Renal cortex interstitium (tissue), 15 donors: ENCODE measurements around the gene MAGOHB. TPM values are rescaled to one million over a fixed set of nuclear protein-coding genes. Genes with fewer than 3 reads are reported as not detected.
"Not testable (repeated sequence)": the region's sequence is repeated elsewhere in the genome, so short reads cannot be mapped to it uniquely, and the experiment has no call there.

Source experiments
- DNase-seq, 11 donors: peaks; one replicate each; pipeline ENCODE4 v3.0.0-alpha.2; 2013; ENCODE audit warnings: low read depth in 9 of 11, low spot score in 4 of 11; ENCODE audit errors: extremely low read depth in 1 of 11
- long read RNA-seq, 16 experiments: transcript quantifications; one replicate each; lab custom pipeline, GENCODE V29; 2026
- polyA plus RNA-seq, 3 donors: library from polyadenylated mRNA; unstranded; fragments of 120-200 nt; gene quantifications; one replicate each; pipeline ENCODE4 v1.2.1, GENCODE V29; 2013; ENCODE audit not compliant: insufficient read length in 3 of 3

The MAGOHB gene
- 10 to 100 TPM; 38.9 to 41.5 (median 41.4) TPM for polyA plus RNA-seq
- long read RNA-seq, donor 1, transcript MAGOHB-201 (5 exons, 2,623 nt) = major isoform, 19 of 23 reads
- long read RNA-seq, donor 1, partial matches to known transcripts = 0 of 23 reads
- long read RNA-seq, donor 1, other reads (novel, unspliced or antisense) = 0 of 23 reads
- long read RNA-seq, donor 2, transcript MAGOHB-201 (5 exons, 2,623 nt) = major isoform, 16 of 18 reads
- long read RNA-seq, donor 2, partial matches to known transcripts = 0 of 18 reads
- long read RNA-seq, donor 2, other reads (novel, unspliced or antisense) = 0 of 18 reads
- long read RNA-seq, donor 3, transcript MAGOHB-201 (5 exons, 2,623 nt) = major isoform, 35 of 41 reads
- long read RNA-seq, donor 3, partial matches to known transcripts = 0 of 41 reads
- long read RNA-seq, donor 3, other reads (novel, unspliced or antisense) = 0 of 41 reads
- long read RNA-seq, donor 4, transcript MAGOHB-202 (2 exons, 549 nt) = minor isoform, 5 of 23 reads
- long read RNA-seq, donor 4, transcript MAGOHB-201 (5 exons, 2,623 nt) = major isoform, 17 of 23 reads
- long read RNA-seq, donor 4, partial matches to known transcripts = 0 of 23 reads
- long read RNA-seq, donor 4, other reads (novel, unspliced or antisense) = 0 of 23 reads
- long read RNA-seq, donor 5 = 0 reads
- long read RNA-seq, donor 6, transcript MAGOHB-201 (5 exons, 2,623 nt) = major isoform, 10 of 26 reads
- long read RNA-seq, donor 6, partial matches to known transcripts = 11 of 26 reads
- long read RNA-seq, donor 6, other reads (novel, unspliced or antisense) = 0 of 26 reads
- long read RNA-seq, donor 7, transcript MAGOHB-201 (5 exons, 2,623 nt) = major isoform, 37 of 45 reads
- long read RNA-seq, donor 7, partial matches to known transcripts = 0 of 45 reads
- long read RNA-seq, donor 7, other reads (novel, unspliced or antisense) = 0 of 45 reads
- long read RNA-seq, donor 8, transcript MAGOHB-202 (2 exons, 549 nt) = minor isoform, 5 of 50 reads
- long read RNA-seq, donor 8, transcript MAGOHB-201 (5 exons, 2,623 nt) = major isoform, 38 of 50 reads
- long read RNA-seq, donor 8, partial matches to known transcripts = 7 of 50 reads
- long read RNA-seq, donor 8, other reads (novel, unspliced or antisense) = 0 of 50 reads
- long read RNA-seq, donor 9, transcript MAGOHB-201 (5 exons, 2,623 nt) = major isoform, 20 of 23 reads
- long read RNA-seq, donor 9, partial matches to known transcripts = 0 of 23 reads
- long read RNA-seq, donor 9, other reads (novel, unspliced or antisense) = 0 of 23 reads
- long read RNA-seq, donor 10, transcript MAGOHB-201 (5 exons, 2,623 nt) = major isoform, 21 of 26 reads
- long read RNA-seq, donor 10, partial matches to known transcripts = 0 of 26 reads
- long read RNA-seq, donor 10, other reads (novel, unspliced or antisense) = 0 of 26 reads
- long read RNA-seq, donor 11, transcript MAGOHB-201 (5 exons, 2,623 nt) = major isoform, 14 of 16 reads
- long read RNA-seq, donor 11, partial matches to known transcripts = 0 of 16 reads
- long read RNA-seq, donor 11, other reads (novel, unspliced or antisense) = 0 of 16 reads
- long read RNA-seq, donor 12, transcript MAGOHB-201 (5 exons, 2,623 nt) = major isoform, 14 of 17 reads
- long read RNA-seq, donor 12, partial matches to known transcripts = 0 of 17 reads
- long read RNA-seq, donor 12, other reads (novel, unspliced or antisense) = 0 of 17 reads
- long read RNA-seq, donor 13 = 0 reads
- long read RNA-seq, donor 14, transcript MAGOHB-201 (5 exons, 2,623 nt) = major isoform, 14 of 17 reads
- long read RNA-seq, donor 14, partial matches to known transcripts = 0 of 17 reads
- long read RNA-seq, donor 14, other reads (novel, unspliced or antisense) = 0 of 17 reads
- long read RNA-seq, donor 15, transcript MAGOHB-201 (5 exons, 2,623 nt) = major isoform, 8 of 10 reads
- long read RNA-seq, donor 15, partial matches to known transcripts = 0 of 10 reads
- long read RNA-seq, donor 15, other reads (novel, unspliced or antisense) = 0 of 10 reads
- long read RNA-seq, donor 16, transcript MAGOHB-201 (5 exons, 2,623 nt) = major isoform, 29 of 39 reads
- long read RNA-seq, donor 16, transcript MAGOHB-202 (2 exons, 549 nt) = minor isoform, 5 of 39 reads
- long read RNA-seq, donor 16, partial matches to known transcripts = 0 of 39 reads
- long read RNA-seq, donor 16, other reads (novel, unspliced or antisense) = 0 of 39 reads

DNA sequence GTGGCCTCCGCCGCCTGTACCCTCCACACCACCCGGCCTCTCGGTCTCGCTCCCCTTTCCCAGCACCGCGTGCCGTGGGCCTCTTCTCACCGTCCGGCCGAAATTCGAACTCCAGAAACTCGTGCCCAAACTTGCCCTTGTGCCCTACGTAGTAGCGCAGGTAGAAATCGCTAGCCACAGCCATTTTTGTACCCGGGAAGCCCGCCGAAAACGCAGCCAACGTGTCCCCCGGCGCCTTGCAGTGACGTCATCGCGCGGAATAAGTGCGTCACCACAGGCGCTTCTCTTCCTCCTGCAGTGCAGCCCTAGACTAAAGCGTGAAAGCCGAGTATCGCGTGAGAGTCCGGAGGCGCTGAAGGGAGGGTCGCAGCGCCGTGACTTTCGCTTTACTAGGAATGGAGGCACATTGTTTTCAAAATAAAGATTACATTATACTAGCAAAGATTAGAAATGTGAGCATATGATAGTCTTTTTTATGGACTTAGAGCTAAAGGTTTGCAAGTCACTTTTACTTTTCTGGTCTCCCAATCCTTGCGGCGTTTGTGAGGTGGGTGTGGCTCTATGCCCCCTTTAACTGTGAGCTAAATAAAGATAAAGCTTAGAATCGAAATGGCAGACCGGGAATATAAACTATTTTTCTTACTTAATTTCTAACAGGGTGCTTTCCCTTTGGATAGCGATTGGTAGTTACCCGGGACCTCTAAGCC, at the start of gene MAGOHB:
TSS of gene MAGOHB (minus strand) at position 261 of the 707 bp plus-strand sequence. CDS start at position 184, 77 bp downstream.
- peak; percentile 90 to 99 (median 96) for DNase-seq

DNA sequence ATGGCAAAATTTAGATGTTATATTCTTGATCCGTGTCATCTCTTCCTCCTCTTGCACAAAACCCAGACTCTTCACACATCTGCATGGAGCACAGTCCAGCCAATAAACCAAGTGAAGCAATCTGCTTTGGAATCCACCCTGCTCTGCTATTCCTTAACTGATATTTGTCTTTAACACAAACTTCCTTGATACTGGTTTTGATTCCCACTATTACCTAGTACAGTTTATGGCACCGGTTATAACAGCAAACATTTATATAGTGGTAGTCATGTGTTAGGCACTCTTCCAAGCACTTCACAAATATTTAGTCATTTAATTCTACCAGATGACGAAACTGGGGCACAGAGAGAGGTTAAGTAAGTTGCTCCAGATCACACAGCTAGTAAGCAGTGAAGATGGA, 47.9 kb upstream of the MAGOHB start:
- DNase-seq = no peak

DNA sequence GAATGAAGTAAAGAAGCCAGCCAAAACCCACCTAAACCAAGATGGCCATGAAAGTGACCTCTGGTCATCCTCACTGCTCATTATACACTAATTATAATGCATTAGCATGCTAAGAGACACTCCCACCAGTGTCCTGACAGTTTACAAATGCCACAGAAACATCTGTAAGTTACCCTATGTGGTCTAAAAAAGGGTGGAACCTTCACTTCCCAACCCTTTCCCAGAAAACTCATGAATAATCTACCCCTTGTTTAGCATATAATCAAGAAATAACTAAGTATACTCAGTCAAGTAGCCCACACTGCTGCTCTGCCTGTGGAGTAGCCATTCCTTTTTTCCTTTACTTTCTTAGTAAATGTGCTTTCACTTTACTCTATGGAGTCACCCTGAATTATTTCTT, 40.6 kb upstream of the MAGOHB start:
- no peak for DNase-seq

DNA sequence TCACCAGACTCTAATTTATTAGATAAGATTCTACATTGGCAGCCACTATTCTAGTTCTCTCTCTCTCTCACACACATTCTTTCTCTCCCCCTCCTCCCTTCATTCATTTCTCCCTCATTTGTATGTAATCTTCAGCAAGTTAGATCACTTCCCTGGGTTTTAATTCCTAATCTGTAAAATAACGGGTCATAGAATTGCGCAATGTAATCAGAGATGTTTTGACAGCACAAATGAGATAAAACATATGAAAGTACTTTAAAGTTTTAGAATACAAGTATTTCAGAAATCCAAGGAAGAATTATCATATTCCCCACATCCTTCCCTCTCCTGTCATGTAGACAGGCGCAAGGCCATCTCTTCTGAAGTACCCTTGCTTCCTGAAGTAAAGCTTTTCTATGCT, 38.8 kb upstream of the MAGOHB start:
- DNase-seq = no peak

DNA sequence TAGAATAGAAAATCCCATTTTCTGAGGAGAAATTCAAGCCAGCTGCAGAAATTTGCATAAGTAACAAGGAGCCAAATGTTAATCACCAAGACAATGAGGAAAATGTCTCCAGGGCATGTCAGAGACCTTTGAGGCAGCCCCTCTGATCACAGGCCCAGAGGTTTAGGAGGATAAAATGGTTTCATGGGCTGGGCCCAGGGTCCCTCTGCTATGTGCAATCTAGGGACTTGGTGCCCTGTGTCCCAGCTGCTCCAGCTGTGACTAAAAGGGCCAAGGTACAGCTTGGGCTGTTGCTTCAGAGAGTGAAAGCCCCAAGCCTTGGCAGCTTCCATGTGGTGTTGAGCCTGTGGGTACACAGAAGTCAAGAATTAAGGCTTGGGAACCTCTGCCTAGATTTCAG, 33.2 kb upstream of the MAGOHB start:
- DNase-seq = not testable (repeated sequence)

DNA sequence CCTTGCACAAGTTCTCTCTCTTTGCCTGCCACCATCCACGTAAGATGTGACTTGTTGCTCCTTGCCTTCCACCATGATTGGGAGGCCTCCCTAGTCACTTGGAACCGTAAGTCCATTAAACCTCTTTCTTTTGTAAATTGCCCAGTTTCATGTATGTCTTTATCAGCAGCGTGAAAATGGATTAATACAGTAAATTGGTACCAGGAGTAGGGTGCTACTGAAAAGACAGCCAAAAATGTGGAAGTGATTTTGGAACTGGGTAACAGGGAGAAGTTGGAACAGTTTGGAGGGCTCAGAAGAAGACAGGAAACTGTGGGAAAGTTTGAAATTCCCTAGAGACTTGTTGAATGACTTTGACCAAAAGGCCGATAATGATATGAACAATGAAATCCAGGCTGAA, 32.5 kb upstream of the MAGOHB start:
- no peak for DNase-seq

DNA sequence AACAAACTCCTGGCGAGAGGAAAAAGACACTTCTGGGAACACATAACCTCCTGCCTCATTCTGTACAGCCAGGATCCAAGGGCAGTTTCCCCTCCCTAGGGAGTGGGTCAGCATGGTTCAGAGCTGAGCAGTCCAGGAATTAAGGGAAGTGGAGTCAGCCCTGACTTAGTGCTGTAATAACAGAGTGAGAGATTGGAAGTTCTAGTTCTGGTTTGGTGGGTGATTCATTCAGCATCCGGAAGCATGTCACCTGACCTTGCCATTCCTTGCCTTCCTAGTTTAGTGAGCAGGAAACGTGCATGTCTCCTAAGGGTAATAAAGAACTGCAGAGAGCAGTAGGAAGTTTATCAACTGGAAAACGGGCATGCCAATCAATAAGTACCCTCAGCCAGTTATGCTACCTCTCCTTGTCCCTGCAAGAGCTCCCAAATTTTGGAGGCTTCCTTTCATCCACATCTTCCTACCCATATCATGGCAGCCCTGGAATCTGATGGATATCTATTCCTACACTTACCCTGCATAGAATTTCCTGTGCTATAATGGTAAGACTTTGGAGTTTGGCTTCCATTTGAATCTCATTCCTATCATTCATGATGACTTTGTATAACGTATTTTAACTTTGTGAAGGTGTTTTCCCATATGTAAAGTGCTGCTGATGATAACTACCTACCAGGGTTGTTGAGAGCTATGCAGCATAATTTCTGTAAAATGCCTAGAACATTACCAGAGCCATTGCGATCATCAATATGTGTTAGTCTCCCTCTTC, 28.5 kb upstream of the MAGOHB start:
- peak in 2 of 11 donors; percentile 2 to 3 for DNase-seq

DNA sequence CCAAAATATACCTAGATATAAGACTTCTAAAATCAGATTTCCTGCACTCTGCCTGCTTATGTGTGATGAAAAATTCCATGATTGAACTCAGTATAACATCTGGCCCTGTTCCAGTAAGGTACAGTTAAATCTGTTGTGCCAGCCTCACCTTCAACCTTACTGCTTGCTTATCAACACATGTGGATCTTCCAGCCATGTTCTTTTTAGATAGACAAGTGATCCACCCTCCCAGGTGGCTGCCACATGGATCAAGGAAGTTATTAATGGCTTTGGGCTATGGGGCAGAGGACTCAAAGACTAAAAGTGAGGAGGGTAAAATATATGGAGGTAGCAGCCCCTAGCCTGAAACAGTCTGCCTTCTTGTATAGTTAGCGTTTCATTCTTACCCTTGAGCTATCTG, 25.3 kb upstream of the MAGOHB start:
- no peak for DNase-seq

DNA sequence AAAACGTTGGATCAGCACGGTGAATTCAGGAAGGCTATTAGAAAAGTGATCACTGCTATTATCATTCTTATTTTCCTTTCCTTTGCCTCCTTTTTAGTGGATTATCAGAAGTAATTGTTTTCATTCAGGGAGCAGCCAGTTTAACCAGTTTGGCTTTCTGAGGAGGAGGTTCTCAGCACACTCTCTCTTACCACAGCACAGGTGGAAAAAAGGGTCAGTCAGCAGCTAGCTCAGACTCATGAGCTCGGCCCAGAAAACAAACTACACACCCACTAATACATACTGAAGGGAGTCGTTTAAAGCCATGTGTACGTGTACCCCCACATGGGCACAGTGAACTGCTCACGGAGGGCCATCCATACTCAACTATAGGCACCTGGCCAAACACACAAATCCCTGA, 23.2 kb upstream of the MAGOHB start:
- DNase-seq = no peak

DNA sequence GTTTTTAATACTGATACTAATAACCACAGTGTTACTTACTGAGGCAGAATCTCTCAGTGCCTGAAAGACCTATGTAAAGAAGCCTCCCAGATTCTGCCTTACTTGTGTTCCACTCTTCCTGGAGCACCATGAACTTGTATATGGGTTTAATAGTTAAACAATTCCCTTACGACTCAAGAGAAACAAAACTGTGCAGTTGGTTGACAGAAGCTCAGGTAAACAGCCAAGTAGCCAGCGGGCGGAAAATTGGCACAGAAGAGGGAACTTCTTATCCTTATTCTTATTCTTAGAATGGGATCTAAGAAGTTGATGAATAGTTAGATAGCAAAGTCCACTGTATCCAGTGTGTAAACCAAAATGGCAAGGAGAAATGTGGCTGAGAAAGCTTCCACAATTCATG, 22.7 kb upstream of the MAGOHB start:
- no peak for DNase-seq

DNA sequence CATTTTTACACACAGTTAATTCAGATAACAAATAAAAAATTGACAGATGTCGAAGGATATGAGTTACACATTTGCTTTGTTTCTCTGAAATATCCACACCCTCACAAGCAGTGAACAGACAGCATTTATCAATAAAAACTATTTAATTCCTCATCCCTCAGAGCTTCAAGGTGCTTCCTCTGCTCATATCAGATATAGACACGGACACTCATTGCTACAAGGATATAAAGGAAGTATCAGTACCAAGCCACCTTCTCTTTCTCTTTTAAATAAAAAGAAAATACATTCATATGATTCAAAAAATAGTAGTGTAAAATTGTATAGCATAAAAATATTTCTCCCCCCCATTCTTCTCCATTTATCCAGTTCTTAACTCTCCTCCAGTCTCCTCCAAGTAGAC, 21.9 kb upstream of the MAGOHB start:
- DNase-seq = no peak

DNA sequence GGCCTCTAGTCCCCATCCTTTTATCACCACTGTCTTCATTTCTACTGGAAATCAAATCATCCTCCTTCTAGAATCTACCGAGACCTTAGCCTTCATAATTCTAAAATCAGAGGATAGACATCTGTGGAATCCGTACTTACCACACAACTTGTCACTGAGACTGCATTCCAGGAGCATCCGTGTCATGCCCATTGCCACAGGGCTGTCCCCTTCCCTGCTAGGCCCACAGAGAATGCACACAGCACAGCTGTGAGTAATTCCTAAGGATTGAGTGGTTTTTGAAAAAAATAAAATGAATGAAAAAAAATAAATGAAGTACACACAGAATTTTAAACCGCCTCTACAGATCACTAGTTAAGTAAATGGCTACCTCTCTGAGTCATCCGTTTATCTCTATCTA, 21.0 kb upstream of the MAGOHB start:
- no peak for DNase-seq

DNA sequence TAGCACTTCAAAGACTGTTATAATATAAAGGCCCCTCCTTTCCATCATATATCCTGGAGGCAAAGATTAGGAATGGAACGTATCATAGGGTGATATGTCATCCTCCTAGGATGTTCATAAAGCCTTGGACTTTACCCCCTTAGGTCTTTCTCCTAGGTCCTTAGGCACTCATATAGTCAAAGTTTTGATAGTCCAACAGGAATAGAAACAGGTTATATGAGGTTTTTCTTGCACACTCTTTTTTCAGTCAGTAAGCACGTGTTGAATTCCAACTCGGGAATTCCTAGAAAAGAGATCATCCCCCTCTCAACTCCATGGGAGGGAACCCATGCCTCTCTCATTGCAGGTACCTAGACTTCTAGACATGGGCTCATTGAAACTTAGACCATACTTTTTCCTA, 20.1 kb upstream of the MAGOHB start:
- DNase-seq = no peak

DNA sequence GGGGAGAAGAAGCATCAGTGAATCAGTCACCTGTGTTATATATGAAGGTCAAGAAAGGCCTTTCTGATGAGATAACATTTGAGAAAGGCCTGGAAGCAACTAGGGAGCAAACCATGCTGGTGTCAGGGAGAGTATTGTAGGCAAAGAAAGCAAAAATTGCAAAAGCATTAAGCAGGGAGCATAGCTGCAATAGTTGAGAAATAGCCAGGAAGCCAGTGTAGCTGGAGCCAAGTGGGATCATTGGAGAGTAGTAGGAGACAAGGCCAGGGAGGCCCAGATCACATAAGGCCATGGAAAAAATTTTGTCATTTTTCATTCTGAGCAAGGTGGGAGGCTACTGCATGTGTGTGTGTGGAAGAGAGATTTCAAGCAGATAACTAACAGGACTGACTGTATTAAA, 18.8 kb upstream of the MAGOHB start:
- DNase-seq = no peak

DNA sequence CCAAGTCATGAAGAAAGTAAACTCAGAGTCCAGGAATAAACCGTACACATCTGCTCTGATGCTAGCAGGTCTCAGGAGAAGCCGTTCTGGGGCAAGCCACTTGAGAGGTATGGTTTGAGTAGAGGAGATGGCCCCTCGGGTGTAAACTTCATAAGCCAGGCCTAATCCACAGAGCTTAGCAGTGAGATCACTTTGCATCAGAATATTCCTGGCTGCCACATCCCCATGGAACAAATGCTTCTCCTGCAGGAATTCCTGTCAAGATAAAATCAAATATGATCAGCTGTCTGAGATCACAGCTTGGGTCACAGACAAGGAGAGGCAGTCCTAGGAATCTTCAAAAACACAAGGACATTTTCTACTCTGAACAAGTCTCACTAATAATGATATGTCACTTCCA, 11.2 kb upstream of the MAGOHB start:
- DNase-seq = no peak

DNA sequence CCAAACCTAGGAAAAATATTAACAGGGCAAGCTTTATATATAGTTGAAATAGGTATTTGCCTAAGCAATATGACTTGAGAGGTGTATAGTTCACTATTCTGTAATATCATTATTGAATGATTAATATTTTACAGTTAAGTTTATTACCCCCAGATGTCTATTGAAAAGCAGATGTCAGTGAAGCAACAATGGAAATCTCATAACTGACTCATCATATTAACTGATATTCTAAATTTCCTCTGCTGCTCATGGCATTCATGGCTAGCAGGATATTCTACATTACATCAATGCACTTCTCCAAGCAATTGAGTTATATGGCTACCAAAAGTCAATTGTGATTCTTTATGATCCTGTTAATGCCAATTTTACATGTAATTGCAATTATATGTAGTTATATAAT, 9.7 kb upstream of the MAGOHB start:
- DNase-seq = no peak
